Transverse colon (tissue), 4 donors: ENCODE measurements around the gene MYO16. TPM values are rescaled to one million over a fixed set of nuclear protein-coding genes. Genes with fewer than 3 reads are reported as not detected.
"Not testable (repeated sequence)": the region's sequence is repeated elsewhere in the genome, so short reads cannot be mapped to it uniquely, and the experiment has no call there.

ENCODE experiments used
- DNase-seq: peaks from one replicate; pipeline ENCODE4 v3.0.0-alpha.2; 2019
- H3K27ac ChIP-seq, 4 donors: fragments of 200-600 bp; sonication (generic); 2 replicates each; pipeline ENCODE4 v1.5.1; 2016 to 2018; ENCODE audit warnings: inconsistent platforms in 4 of 4
- H3K27me3 ChIP-seq: fragments of 200-600 bp; sonication (generic); 2 replicates; pipeline ENCODE4 v1.5.1; 2017; ENCODE audit warnings: inconsistent platforms
- H3K36me3 ChIP-seq, 4 donors: fragments of 200-600 bp; sonication (generic); 2 replicates each; pipeline ENCODE4 v1.5.1; 2017 to 2019; ENCODE audit warnings: inconsistent platforms in 4 of 4
- H3K4me1 ChIP-seq, 4 donors: fragments of 200-600 bp; sonication (generic); 2 replicates each; pipeline ENCODE4 v1.5.1; 2017 to 2020; ENCODE audit warnings: inconsistent platforms in 4 of 4
- H3K4me3 ChIP-seq, 4 donors: fragments of 200-600 bp; sonication (generic); 1 replicate in 1 of 4; 2 replicates in 3 of 4; pipeline versions ENCODE4 v1.5.1 to v1.6.1; 2017 to 2019; ENCODE audit warnings: inconsistent platforms in 4 of 4
- H3K9me3 ChIP-seq, 2 donors: fragments of 200-600 bp; sonication (generic); 2 replicates each; pipeline ENCODE4 v1.5.1; 2017 to 2019; ENCODE audit warnings: inconsistent platforms in 2 of 2
- EP300 ChIP-seq: sonication (generic); formaldehyde crosslinking; IDR thresholded peaks from one replicate; pipeline ENCODE4 v1.6.1; 2017; ENCODE audit warnings: antibody characterized with exemption, low read depth
- POLR2A ChIP-seq: fragments of 450-650 bp; IDR thresholded peaks from one replicate; pipeline ENCODE4 v1.6.1; 2016; ENCODE audit warnings: antibody characterized with exemption, mild to moderate bottlenecking, moderate library complexity
- POLR2AphosphoS5 ChIP-seq, 3 donors: sonication (generic); formaldehyde crosslinking; IDR thresholded peaks; one replicate each; pipeline ENCODE4 v1.6.1; 2016; ENCODE audit warnings: antibody characterized with exemption in 3 of 3
- WGBS, 2 donors: methylation state at CpG; one replicate each; pipeline ENCODE4 v1.1.5; 2018; ENCODE audit warnings: low coverage in 1 of 2; 5-methylcytosine and 5-hydroxymethylcytosine counted together
- in situ Hi-C, 4 donors: fragments of 200-750 bp; cut with MboI; loops; one replicate each; pipeline versions ENCODE4 v1.15.0 to v1.15.1; 2017; ENCODE audit warnings: low sequenced_read_pairs in 3 of 4, low pct_ligation_motif_present in 1 of 4, low pct_unique_long_range_greater_than_20kb in 1 of 4
- intact Hi-C: fragments of 100-400 bp; cut with DNase I; formaldehyde crosslinking; loops from one replicate; pipeline ENCODE4 v1.15.1; 2023; ENCODE audit warnings: low total_unique reads
- total RNA-seq, 4 donors: library from RNA; depleted of rRNA; stranded (reverse); fragments of >200 nt; gene quantifications; one replicate each; pipeline ENCODE4 v1.1.0, GENCODE V29; 2016
- TF ChIP-seq, protein P1 (sequence below), 5 experiments: fragments of 200-600 bp in 3 of 5; fragments of 450-650 bp in 2 of 5; sonication (generic) in 3 of 5; IDR thresholded peaks; 1 replicate in 2 of 5; 2 replicates in 3 of 5; pipeline ENCODE4 v1.5.1; 2016 to 2017; ENCODE audit warnings: antibody characterized with exemption in 5 of 5, inconsistent platforms in 3 of 5, mild to moderate bottlenecking in 2 of 5, moderate library complexity in 1 of 5

The MYO16 gene
- total RNA-seq, 4 donors from 2014 or later = under 0.01 to 3.4 TPM; not detected in 2

DNA sequence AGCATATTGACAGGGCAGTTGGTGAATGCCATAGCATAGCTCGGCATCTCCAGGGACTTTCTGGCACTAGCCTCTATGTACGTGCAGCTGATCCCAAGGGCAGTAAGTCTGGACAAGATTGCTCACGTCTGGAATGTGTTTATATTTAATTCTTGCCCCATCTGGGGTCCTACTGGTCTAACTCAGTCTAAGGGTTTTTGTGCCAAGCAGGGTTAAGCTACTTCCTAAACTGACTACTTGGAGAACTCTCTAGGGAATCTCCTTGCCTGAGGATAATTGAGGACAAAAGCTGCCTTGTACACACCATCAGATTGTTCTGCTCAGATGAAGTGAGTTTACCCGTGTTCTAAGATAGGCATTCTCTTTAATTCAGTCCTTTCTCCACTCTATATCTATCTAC, 358.1 kb downstream of the MYO16 start:
- DNase-seq = no peak
- WGBS, 2 donors = 43 to 54% methylated on average over 3 to 4 of the region's 4 CpGs
- Histone ChIP-seq H3K9me3 (no peaks in the 10 kb centered on the region), H3K36me3 (no peaks in the 10 kb centered on the region), H3K4me1 (no peaks in the 10 kb centered on the region), H3K27ac (no peak overlapping the region), H3K4me3 (no peak overlapping the region), H3K27me3 (no peaks in the 10 kb centered on the region)
- TF ChIP-seq, protein P1, sequence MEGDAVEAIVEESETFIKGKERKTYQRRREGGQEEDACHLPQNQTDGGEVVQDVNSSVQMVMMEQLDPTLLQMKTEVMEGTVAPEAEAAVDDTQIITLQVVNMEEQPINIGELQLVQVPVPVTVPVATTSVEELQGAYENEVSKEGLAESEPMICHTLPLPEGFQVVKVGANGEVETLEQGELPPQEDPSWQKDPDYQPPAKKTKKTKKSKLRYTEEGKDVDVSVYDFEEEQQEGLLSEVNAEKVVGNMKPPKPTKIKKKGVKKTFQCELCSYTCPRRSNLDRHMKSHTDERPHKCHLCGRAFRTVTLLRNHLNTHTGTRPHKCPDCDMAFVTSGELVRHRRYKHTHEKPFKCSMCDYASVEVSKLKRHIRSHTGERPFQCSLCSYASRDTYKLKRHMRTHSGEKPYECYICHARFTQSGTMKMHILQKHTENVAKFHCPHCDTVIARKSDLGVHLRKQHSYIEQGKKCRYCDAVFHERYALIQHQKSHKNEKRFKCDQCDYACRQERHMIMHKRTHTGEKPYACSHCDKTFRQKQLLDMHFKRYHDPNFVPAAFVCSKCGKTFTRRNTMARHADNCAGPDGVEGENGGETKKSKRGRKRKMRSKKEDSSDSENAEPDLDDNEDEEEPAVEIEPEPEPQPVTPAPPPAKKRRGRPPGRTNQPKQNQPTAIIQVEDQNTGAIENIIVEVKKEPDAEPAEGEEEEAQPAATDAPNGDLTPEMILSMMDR (IDR thresholded peaks at IDR 0.05) = no peak
- TF ChIP-seq EP300 (no peak), POLR2A (no peak), POLR2AphosphoS5 (IDR thresholded peaks at IDR 0.05) (no peak)
- intact Hi-C loops = no loop called here
- in situ Hi-C loops = no loop called here

- in situ Hi-C loops = no loop called here
- 45 to 53% methylated on average over 5 of the region's 5 CpGs for WGBS, 2 donors
- TF ChIP-seq, protein P1 (IDR thresholded peaks at IDR 0.05) = no peak
- TF ChIP-seq EP300 (no peak), POLR2AphosphoS5 (IDR thresholded peaks at IDR 0.05) (no peak), POLR2A (no peak)
These were observed 358.5 kb downstream of the MYO16 start for GRCh38 chr13:108987944-108988343.

DNA sequence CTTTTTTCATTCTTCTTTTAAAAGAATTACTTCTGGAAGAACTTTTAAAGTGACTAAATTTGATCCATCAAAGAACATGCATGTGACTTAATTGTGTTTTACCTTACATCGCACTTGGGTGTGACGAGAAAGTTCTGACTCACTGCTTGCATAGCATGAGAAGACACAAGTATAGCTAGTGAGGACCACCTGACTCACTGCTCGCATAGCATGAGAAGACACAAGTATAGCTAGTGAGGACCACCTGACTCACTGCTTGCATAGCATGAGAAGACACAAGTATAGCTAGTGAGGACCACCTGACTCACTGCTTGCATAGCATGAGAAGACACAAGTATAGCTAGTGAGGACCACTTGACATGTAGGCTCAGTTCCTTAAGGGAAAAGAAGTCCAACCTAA, 362.0 kb downstream of the MYO16 start:
- intact Hi-C loops, in situ Hi-C loops, H3K27ac ChIP-seq, H3K4me3 ChIP-seq, DNase-seq, H3K4me1 ChIP-seq, H3K9me3 ChIP-seq, H3K27me3 ChIP-seq, H3K36me3 ChIP-seq: not testable (repeated sequence)
- WGBS, 2 donors = 65 to 67% methylated on average over 3 of the region's 3 CpGs

More at GRCh38 chr13:108987944-108988343, 358.5 kb downstream of the MYO16 start:
- no peaks in the 10 kb centered on the region for H3K4me1 ChIP-seq
- no peak overlapping the region for H3K27ac ChIP-seq
- intact Hi-C loops = no loop called here
- H3K36me3 ChIP-seq = no peaks in the 10 kb centered on the region
- H3K27me3 ChIP-seq = no peaks in the 10 kb centered on the region
- no peaks in the 10 kb centered on the region for H3K9me3 ChIP-seq
- H3K4me3 ChIP-seq = no peak overlapping the region
- no peak for DNase-seq

DNA sequence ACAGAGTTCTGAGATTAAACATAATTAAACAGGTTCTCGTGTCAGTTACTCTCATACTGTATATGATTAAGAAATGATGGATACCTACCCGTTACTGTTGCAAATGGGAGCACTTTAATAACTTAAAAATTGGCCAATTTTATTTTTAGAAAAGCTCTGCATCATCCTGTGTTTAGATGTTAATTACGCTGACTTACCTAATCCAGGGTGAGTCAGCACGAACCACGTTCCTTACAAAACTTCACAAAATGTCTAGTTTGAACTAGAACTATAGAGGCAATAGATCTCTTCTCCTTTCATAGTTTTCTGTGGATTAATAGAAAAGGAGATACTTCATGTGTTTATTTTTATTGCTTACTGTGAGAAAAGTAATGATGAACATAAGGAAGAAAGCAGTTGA, 363.9 kb downstream of the MYO16 start:
- no peak overlapping the region for H3K4me3 ChIP-seq
- no peaks in the 10 kb centered on the region for H3K9me3 ChIP-seq
- no peak for DNase-seq
- WGBS, 2 donors = 63 to 72% methylated on average over 5 of the region's 5 CpGs
- H3K27ac ChIP-seq = no peak overlapping the region
- intact Hi-C loops (no loop called here), in situ Hi-C loops (no loop called here)
- H3K4me1 ChIP-seq = no peaks in the 10 kb centered on the region
- H3K36me3 ChIP-seq = no peaks in the 10 kb centered on the region
- no peaks in the 10 kb centered on the region for H3K27me3 ChIP-seq
- no peak for TF ChIP-seq EP300
- TF ChIP-seq POLR2AphosphoS5 (IDR thresholded peaks at IDR 0.05) = no peak
- TF ChIP-seq, protein P1 (IDR thresholded peaks at IDR 0.05) = no peak
- TF ChIP-seq POLR2A = no peak

- H3K9me3 ChIP-seq = no peaks in the 10 kb centered on the region
- in situ Hi-C loops = no loop called here
- no peaks in the 10 kb centered on the region for H3K36me3 ChIP-seq
- intact Hi-C loops = no loop called here
- DNase-seq = no peak
- H3K4me1 ChIP-seq = no peaks in the 10 kb centered on the region
- H3K4me3 ChIP-seq = no peak overlapping the region
- H3K27ac ChIP-seq = no peak overlapping the region
- TF ChIP-seq POLR2AphosphoS5 (IDR thresholded peaks at IDR 0.05) = no peak
- TF ChIP-seq EP300 = no peak
- TF ChIP-seq POLR2A = no peak
- TF ChIP-seq, protein P1 (IDR thresholded peaks at IDR 0.05) = no peak
- H3K27me3 ChIP-seq = no peaks in the 10 kb centered on the region
These were observed 367.0 kb downstream of the MYO16 start for GRCh38 chr13:108996430-108996829.
